Measurements from ENCODE around the gene ASTN1.

The ASTN1 gene

GRCh38 chr1:176829261-176829660 lies 335.3 kb downstream of the ASTN1 start:
- DNase-seq (ENCODE audit: low spot score): no peak

- DNase-seq (ENCODE audit: low spot score): no peak
Measured at GRCh38 chr1:176826265-176826664, 338.2 kb downstream of the ASTN1 start.

- DNase-seq (ENCODE audit: low spot score): no peak
Measured at GRCh38 chr1:176820391-176821031, 344.0 kb downstream of the ASTN1 start.

- DNase-seq (ENCODE audit: low spot score): no peak
Measured at GRCh38 chr1:176816232-176816631, 348.3 kb downstream of the ASTN1 start.

DNA sequence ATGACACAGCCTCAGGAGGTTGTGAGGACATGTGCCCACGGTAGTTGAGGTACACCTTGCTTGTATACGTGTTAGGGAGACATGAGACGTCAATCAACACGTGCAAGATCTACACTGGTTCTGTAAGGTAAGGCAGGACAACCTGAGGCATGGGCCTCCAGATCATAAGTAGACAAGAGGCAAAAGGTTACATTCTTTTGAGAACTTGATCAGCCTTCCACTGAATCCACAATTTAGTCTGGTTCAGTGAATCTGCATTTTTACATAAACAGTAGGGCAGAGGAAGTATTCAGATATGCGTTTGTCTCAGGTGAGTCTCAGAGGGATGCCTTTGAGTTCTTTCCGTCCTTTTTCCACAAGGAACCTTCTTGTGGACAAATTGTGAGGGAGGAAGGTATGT lies 348.9 kb downstream of the ASTN1 start:
- DNase-seq (ENCODE audit: low spot score): no peak

- no peak for DNase-seq (ENCODE audit: low spot score)
Measured at GRCh38 chr1:176811511-176812288, 352.8 kb downstream of the ASTN1 start.

DNA sequence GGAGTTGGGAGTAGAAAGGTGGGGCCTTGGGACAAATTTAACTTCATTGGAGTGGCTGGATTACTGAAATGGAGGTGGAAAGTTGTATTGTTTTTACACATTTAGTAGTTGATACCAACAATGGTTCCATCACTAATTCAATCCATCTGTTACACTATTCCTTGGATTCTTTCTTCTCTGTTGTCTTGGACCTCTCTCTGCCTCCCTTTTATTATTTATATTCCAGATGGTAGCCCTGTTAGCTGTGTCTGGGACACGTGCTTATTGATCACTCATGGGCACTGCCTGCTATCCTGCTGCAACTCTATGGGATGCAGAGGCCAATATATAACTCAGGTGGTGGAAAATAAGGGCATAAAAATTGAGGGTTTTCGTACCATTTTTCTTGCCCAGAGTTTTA lies 355.2 kb downstream of the ASTN1 start:
- no peak for DNase-seq (ENCODE audit: low spot score)

All from NAMALWA (cell line).